GM21447 (cell line): Measurements from ENCODE around the gene RGS3.
"Not testable (repeated sequence)": the region's sequence is repeated elsewhere in the genome, so short reads cannot be mapped to it uniquely, and the experiment has no call there.

ENCODE experiments used
- ATAC-seq: cut with Tn5 transposase; IDR thresholded peaks from one replicate; pipeline ENCODE4 v1.9.1; 2021; ENCODE audit not compliant: unreplicated experiment

RGS3 gene

GRCh38 chr9:113486327-113486726, 22.8 kb downstream of the RGS3 start:
- no peak for ATAC-seq

DNA sequence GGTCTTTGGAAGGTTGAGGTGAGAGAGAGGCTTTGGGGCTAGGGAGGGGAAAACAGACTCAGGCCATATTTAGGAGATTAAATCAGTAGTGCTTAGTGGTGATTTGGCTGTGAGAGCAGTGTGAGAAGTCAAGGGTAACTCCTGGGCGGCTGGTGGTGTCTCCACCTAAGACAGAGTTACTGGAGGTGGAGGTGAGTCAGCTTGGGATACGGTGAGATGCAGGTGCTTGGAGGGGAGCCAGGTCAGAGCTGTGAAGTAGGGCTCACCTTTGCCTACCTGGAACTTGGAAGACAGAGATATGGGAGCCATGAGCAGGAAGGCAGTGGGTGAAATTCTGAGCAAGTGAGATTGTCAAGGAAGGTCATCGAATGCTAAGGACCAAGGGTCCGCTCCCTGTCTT, 24.5 kb downstream of the RGS3 start:
- no peak for ATAC-seq

- ATAC-seq, result no peak
These were observed 25.0 kb downstream of the RGS3 start for GRCh38 chr9:113488490-113488889.

DNA sequence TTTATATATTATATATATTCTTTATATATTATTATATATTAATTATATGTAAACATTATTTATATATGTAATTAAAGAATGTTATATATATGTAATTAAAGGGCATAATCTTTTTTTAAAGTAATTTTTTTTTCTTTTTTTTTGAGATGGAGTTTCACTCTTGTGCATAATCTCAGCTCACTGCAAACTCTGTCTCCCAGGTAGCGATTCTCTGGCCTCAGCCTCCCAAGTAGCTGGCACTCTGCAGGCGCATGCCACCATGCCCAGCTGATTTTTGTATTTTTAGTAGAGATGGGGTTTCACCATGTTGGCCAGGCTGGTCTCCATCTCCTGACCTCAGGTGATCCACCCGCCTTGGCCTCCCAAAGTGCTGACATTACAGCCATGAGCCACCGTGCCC, 27.6 kb downstream of the RGS3 start:
- ATAC-seq, result not testable (repeated sequence)

DNA sequence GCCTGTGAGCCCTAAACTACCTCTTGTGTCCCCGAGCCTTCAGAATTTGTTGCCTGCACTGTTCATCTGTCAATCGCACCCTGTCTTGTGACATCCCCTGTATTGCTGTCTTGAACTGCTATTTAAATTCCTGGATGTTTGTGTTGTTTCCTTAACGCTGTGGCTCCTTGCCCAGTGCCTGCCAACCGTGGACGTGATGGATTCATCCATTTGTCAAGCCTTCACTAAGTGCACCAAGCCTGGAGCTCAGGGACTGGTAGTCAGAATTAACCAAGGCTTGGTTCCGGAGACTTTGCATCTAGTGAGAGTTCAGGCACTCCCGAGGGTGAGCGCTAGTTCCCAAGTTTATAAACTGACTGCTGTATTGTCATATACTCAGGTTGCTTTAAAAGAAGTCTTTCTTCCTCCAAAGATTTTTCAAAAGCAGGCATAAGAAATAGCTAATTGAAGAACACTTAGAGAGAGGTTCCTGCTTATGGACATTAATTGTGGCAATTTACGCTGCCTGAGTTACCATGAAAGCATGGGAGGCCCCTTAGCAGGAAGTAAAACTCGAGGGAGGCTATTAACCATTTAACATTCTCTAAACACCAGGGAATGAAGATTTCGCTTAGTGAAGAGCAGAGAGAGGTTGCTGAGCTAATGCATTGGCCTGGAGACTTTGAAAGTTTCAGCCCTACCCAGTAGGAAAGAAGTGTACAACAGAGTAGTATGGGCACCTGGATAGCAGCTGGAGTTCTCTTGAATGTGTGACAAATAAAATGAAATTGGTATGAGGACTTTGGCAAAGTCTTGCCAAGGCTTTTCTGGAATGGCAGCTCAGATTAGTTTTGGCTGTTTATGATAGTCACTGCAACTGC, 29.0 kb downstream of the RGS3 start:
- ATAC-seq, result no peak

DNA sequence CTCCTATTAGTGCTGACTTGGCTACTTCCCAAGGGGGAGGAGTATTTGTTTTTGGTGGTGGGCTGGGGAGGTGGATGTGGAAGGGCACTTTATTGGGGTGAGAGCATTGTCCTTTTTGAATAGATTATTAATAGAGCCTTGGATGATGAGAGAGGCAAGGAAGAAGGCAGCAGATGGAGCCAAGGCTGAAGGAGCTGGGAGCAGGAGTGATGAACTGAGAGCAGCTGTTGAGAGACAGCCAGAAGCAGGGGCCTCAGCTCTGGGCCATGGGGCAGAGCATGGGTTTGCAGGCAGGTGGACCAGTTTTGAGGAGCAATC, 29.6 kb downstream of the RGS3 start:
- no peak for ATAC-seq

DNA sequence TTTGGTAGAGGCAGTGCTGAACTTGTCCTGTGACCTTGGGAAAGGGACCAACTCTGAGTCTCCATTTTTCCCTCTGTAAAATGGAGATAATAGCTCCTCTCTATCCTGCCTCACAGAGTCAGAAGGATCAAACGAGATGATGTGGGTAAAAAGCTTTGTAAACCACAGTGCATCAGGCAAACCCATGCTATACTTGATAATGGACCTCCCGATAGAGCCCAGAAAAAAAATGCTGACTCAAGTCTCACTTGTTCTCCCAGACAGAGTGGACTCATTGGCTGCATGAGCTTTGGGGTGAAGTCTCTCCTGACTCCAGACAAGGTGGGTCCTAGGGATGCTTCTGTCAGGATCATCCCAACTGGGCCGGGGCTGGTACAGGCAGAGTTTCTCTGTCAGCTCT, 32.0 kb downstream of the RGS3 start:
- no peak for ATAC-seq

DNA sequence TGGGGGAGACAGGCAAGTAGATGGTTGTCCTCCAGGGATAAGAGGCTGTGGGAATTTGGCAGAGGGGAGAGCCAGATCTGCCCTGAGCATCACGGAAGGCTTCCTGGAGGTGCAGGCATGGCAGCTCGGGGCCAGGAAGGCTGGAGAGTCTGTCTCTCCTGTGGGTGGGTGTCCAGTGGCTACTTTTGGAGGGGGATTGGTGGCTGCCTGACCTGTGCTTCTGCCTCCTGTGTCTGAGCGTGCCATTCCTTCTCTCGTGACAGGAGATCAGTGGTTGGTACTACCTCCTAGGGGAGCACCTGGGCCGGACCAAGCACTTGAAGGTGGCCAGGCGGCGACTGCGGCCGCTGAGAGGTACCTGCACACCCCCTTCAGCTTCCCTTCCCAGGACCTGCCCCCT, 33.5 kb downstream of the RGS3 start:
- no peak for ATAC-seq

- no peak for ATAC-seq
These were observed 35.8 kb downstream of the RGS3 start for GRCh38 chr9:113499153-113499875.

DNA sequence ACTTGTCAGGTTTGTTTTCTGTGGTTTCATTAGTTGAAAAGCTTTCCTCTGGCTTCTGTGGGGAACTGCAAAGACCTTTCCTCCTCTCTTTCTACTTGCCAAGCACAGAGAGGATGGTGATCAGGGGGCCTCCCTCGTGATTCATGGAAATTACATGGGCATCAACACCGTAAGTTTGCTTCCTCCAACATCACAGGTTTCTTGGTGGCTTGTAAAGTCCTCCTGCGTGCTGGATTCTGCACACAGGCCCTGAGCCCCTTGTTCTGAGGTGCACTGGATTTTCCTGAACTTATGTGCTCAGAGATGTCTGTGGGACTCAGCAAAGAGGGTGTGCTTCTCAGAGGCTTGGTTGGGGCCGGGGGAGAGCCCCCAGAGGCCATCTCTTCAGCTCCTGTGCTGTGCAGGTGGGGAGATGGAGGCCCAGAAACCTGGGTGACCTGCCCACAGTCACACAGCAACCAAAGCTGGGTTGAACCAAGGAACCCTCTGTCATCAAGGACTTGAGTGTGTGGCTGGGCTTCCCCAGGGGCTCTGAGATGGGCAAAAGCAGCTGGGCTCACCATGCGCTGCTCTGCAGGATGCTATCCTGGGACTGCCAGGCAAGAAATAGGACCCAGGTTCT, 36.5 kb downstream of the RGS3 start:
- ATAC-seq, result no peak

DNA sequence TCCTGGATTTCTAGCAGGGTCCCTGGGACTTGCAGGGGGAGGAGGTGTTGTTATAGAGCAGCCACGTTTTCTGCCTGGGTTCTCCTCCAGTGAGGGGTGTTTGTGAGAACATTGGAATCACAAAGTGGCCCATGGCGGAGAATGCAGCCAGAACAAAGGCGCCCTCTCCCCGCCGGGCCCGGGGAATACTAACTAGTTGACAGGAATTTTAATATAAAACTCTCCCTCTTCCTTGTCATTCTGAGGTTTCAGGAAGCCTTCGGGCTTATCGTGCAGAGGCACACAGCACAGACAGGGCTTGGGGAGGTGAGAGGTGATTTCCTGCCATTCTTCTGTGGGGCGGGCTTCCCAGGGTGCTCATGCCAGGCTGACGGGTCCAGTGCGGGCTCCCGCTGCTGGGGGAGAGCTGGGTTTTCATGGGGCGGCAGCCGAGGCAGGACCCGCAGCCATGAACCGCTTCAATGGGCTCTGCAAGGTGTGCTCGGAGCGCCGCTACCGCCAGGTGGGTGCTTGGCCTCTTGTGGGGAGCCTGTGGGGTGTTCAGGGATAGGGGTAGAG, 37.7 kb downstream of the RGS3 start:
- no peak for ATAC-seq

DNA sequence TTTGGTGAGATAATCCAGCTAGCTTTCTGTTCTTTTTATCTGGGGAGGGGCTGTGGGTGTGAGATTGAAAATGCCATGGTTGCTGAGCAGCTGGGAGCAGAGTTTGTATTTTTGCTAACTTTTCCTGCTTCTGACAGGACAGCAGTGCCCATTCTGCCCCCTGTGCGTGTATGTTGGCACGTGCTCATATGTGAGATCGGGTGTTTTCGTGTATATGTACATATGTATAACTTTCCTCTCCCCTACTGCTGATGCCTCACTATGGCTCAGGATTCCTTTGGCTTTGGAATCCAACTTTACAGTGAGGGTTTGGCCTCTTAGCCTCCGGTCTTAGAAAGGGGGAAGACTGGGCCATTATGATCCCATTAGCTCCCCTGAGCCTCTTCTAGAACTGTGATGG, 38.3 kb downstream of the RGS3 start:
- no peak for ATAC-seq

GRCh38 chr9:113502427-113503034, 39.0 kb downstream of the RGS3 start:
- ATAC-seq, result no peak

DNA sequence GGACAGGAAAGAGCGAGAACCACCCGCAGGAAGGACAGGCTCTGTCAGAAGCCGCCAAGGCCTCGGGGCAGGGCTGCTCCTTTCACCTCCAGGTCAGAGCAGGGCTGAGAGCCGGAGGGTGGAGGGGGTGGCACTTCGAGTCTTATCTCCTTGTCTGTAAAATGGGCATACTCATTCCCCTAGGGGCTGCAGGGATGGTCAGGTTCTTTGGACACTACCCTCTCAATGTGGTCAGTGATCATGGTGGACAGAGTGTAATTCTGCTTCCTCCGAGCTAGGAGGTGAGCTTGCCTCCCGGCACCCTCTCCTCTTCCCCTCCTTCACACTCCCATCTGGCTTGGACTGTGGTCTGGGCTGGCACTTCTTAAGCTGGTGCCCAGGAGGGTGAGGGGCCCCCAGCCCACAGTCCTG, 39.6 kb downstream of the RGS3 start:
- no peak for ATAC-seq

DNA sequence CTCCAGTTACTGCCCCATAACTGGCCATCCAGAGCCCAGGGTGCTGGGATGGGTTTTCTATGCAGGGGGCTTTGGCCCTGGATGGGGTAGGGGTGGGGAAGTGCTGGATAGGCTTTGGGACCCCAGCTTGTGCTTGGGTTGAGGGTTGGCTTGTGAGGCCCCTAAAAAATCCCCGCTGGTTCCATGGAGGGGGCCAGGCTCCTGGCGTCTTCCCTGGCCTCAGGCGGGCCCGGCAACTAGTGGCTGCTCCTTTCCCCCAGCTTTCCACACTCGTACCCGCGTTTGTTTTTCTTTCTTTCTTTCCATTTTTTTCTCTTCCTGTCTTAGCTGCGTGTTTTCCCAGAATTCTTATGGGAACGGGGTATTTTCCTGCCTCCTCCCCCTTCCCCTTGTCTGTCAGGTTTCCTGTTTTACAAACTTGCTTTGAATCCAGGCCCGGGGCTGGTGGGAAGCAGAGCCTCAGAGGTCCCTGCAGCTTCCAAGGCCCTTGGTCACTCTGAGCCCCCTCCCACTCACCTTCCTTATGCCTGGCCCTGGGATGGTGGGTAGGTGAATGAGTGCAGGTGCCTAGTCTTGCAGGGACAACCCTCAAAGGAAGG, 40.2 kb downstream of the RGS3 start:
- no peak for ATAC-seq

DNA sequence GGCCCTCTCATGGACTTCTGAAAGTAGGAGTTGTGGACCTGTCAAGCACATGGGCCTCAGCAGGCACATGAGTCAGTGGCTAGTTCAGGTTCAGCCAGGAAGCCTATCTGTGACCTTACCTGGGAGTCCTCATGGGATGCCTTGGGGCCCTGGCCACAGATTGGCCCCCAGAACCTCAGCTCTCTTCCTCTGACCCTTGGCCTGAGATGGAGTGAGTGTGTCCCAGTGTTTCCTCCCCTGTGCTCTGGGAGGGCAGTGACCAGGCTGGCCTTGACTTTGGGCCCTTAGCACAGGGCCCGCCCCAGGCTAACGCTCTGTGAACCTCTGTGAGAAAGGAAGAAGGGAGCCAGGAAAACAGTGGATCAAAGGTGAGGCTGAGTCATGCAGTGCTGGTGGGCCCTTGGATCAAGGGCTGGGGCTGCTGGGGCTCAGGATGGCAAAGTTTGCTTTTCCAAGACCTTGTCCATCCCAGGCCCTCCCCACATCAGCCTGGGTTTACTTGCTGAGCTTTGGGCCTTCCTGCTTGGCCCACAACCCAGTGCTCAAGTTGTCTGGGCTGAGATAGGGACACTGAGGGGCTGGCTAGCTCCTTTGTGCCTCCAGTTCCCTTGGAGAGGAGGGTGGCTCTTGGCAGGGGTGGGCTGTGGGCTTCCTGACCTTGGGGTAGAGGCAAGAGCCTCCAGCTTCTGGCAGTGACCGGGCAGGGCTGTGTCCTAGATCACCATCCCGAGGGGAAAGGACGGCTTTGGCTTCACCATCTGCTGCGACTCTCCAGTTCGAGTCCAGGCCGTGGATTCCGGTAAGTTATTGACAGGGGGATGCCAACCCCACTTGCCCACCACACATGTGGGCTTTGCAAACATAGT, 41.4 kb downstream of the RGS3 start:
- ATAC-seq, result no peak

DNA sequence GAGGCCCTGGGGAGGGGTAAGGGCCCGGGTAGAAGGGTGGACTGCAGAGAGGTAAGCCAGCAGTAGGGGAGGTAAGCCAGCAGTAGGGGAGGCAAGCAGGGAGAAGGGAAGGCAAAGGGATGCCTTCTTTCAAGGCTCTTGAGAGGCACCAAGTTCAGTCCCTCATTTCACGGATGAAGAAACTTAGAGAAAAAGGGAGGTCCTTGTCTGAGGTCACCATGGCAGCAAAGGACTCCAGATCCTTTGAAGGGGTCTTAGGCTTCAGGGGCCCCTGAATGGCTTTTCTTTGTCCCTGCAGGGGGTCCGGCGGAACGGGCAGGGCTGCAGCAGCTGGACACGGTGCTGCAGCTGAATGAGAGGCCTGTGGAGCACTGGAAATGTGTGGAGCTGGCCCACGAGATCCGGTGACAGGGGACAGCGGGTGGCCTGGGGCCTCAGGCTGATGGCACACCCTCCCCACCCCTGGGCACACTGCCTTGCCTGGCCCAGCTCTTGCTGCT, 42.6 kb downstream of the RGS3 start:
- no peak for ATAC-seq

DNA sequence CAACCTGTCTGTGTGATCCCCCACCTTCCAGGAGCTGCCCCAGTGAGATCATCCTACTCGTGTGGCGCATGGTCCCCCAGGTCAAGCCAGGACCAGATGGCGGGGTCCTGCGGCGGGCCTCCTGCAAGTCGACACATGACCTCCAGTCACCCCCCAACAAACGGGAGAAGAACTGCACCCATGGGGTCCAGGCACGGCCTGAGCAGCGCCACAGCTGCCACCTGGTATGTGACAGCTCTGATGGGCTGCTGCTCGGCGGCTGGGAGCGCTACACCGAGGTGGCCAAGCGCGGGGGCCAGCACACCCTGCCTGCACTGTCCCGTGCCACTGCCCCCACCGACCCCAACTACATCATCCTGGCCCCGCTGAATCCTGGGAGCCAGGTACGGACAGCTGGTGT, 43.7 kb downstream of the RGS3 start:
- ATAC-seq, result no peak

DNA sequence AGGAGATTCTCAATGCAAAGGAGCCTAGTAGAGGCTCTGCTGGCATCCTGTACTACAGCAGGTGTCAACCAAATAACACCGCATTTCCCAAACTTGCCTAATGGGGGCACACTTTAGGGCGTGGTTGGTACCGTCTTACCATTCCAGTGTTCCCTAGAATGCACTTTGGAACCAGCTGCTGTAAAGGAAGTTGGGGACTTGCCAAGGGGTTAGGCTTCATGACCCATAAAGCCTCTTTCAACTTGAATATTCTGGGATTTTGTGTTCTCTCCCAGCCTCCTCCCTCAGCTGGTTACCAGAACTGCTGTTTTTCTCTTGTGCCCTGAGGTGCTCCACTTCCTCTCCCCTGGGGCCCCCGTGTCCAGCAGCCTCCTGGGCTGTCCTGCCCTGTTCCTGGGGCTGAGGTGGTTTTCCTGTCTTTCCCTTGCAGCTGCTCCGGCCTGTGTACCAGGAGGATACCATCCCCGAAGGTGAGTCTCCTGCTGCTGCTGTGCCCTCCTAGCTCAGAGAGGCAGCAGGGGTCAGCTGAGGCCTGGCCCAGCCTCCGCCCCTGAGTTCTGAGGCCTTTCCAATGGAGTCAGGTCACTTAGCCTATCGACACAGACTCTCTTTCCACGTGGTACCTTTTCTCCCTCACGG, 44.7 kb downstream of the RGS3 start:
- no peak for ATAC-seq
